Activated CD8-positive, alpha-beta memory T cell treated with anti-CD3 and anti-CD28 coated beads, Interleukin-2, amount 50 U/mL, for 24 hours (primary cell): ENCODE data around the gene TYW5.
A peak's percentile ranks its signal among the peaks of the same experiment; 100 is the strongest.

Experiments
- DNase-seq: peaks from one replicate; pipeline ENCODE4 v3.0.0-alpha.2; 2020; ENCODE audit errors: extremely low read depth

Gene TYW5, protein sequence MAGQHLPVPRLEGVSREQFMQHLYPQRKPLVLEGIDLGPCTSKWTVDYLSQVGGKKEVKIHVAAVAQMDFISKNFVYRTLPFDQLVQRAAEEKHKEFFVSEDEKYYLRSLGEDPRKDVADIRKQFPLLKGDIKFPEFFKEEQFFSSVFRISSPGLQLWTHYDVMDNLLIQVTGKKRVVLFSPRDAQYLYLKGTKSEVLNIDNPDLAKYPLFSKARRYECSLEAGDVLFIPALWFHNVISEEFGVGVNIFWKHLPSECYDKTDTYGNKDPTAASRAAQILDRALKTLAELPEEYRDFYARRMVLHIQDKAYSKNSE

DNA sequence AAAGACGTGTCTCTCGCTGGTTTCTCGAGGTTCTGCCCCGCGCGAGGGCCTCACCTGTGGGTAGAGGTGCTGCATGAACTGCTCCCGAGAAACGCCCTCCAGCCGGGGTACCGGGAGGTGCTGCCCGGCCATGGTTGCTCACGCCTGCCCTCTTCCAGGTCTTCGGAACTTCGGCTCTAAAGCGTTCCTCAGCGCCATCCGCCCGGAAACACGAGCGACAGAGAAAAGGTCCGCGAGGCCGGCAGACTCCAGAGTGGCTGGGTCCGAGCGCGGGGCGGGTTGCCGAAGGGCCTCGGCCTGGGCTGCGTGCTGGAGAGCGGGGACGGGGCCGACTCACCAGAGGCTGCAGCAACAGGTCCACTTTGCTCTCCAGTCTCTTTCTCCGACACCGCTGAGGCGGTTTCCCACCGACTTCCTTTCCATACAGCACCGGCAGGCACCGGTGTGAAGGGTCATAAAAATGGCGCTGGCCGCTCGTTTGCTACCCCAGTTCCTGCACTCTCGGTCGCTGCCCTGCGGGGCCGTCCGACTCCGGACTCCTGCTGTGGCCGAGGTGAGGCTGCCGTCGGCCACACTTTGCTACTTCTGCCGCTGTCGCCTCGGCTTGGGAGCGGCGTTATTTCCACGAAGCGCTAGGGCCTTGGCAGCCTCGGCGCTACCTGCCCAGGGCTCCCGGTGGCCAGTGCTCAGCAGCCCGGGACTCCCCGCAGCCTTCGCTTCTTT is at the start of gene TYW5, which contains the start of gene MAIP1:
TSS of gene TYW5 (minus strand) at position 153 of the 723 bp plus-strand sequence. CDS start at position 132, 21 bp downstream.
TSS of gene MAIP1 (plus strand) at position 244 of the 723 bp plus-strand sequence. CDS start at position 461, 217 bp downstream.
- DNase-seq: peak; percentile 46

DNA sequence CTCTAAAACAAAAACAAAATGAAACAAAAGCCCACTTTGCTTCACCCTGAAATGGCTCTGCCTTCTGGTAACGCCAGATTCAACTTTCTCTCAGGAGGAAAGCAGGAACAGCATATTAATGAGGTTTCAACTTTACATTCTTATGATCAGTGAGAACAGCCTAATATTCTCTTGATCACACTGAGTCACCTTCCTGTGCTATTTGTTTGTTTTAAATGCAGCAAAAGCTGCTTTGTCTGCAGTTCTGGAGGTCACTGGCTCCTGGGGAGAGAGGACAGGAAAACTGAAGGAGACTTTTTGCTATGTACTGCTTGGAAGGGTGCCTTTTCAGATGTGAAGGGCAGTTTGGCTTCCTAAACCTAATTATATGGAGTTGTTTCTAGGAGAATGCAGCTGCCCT is 48.2 kb upstream of the TYW5 start:
- no peak for DNase-seq

DNA sequence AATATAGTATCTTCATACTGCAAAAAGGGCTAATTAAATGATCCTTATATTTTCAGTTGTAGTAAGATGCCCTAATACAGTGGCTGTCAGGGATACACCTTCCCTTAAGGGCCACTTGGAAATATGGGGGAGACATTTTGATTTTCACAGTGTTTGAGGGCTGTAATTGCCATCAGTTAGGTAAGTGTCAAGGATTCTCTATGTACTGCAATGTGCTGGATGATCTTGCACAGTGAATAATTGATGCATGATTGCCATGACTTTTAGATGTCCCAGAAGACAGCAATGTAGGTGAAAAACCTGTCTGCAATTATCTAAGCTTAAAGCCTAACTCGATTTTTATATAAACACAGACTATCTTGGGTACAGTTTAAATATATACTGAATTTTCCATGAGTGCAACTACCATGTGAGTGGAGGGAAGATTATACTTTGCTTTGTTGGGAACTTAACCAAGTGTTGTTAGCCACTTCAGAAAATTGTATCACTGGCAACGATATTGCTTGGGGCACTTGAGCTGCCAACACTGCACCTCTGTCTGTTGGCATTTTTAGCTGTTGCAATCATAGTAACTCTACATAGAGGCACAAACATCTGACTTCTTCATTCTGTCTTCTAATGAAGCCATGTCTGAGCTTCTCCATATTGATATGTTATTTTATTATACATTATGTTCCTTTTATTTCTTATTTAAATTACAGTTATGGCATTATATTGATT is 45.3 kb upstream of the TYW5 start:
- no peak for DNase-seq

DNA sequence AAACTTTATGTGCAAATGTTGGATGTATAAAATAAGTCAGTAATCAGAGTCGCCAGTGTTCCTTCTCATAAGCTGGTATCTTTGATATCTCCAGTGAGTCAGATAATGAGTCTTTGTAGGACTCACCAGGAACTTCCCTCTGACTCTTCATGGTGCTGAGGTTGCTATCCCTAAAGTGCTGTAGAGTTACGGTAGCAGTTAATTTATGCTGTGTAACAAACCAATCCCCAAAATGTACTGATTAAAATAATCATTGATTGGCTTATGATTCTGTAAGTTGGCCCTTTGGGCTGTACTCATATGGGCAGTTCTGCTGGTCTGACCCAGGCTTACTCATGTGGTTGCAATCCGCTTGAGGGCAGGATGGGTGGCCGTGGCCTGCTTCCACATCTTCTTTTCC is 43.9 kb upstream of the TYW5 start:
- DNase-seq: no peak

DNA sequence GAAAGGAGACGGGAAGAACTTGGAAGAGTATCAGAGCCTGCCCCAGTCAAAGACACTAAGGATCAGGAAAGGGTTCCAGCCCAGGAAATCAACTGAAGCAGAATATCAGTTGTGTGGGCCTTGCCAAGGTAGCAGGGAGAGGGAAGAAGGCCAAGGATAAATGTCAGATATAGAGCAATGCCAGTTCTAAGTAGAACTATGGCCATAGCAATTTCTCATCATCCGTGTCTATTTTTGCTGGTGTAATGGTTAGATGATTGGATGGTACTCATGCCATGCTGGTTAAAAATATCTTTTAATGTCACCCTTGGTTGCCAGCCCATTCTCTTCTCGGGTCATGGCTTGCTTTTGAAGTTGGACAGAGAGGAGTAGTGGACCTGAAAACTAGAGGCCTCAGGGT is 42.0 kb upstream of the TYW5 start:
- no peak for DNase-seq

DNA sequence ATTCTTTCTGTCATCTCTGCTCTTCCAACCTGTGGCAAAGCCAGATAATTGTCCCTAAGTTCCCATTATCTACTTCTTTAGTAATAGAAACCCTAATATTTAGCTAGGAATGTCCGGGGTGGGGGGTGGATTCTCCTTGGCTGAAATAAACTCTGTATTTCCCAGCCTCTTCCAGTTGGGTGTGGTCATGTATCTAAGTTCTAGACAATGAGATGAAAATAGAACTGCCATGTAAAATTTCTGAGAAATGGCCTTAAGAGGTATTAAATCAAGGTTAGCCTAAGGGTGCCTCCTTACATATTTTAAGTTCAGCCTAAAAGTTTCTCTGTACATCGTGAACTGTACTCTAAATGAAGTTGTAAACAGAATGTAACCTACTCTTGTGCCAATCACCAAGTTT is 39.6 kb upstream of the TYW5 start:
- DNase-seq: no peak

DNA sequence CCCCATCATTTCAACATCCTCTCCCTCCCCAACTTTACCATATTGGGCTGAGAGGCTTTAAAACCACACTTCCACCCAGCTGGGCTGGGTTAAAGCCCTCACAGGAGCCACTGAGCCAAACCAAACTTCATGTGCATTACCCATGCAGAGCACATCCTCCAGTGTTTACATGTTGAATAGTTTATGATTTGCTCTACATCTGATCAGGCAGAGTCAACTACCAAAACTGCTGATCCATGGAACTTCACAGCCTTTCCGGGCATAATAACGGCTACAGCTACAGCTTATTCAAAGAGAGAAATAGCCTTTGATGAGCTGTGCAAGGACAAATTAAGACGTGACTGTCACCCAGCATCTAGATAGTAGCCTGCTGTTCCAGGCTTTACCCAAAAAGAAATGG is 39.1 kb upstream of the TYW5 start:
- no peak for DNase-seq

DNA sequence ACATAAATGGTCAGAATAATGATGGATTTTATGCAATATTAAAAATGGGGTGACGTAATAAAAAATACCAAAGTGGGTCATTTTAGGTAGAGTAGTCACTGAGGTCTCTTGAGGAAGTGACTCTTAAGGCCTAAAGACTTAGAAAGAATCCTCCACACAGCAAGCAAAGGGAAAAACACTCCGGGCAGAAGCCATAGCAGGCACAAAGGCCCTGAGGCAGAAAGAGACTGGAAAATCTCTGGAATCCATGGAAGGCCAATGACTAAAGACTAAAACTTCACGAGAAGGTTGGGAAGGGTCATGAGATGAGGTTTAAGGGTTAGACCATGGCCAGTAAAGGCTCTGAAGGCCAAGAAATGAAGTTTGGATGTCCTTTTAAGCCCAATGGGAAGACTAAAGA is 37.0 kb upstream of the TYW5 start:
- no peak for DNase-seq

DNA sequence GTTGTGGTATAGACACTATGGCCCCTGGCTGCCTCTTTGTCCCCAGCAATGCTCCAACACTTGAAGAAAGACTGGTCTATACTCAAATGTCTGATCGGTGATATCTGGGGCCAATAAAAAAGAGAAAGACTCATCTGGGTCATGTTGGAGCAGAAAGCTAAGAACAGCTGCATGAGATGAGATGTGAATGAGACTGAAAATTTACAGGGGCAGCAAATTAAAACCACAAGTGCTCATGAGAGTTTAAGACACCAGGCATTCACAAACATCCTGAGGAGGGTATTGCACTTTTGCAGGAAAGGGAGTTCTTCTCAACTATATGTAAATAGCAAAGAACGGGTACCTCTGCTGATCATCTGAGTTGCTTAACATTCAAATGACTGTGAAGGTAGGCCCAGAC is 36.4 kb upstream of the TYW5 start:
- DNase-seq: no peak

DNA sequence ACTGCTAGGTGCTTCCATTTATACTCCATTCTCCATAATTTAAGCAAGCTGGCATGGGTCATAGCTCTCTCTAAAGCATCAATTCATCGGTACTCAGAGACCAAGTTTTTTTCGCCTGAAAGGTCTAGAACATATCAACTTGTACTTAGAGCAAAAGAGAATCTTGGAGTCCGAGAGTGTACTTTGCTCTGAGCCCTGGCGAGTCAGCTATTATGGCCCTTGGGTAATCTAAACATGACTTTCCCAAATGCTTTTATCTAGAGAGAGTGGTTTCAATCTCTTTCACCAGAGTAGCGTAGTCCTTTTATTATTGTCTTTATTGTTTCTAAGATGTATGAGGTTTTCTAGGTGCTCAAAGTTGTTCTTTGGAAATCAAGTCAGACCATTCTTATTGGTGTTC is 34.5 kb upstream of the TYW5 start:
- no peak for DNase-seq

DNA sequence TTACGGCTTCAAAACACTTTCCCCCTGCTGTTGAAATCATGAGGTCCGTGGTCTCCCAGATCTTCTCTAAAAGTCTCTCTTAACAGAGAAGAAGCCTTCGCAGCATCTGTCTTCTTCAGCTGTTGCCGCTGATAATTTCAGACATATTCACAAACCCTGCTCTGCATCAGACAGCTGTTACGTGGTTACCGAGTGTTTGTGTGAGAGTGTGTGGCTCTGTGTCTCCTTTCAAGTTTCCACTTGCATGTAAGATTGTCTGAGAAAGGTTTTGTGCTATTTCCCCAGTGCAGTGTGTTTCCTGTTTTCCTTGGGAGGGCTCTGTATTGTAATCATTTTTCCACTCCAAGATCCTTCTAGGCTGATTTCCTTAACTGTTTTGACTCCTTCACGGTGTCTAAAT is 32.9 kb upstream of the TYW5 start:
- DNase-seq: no peak

DNA sequence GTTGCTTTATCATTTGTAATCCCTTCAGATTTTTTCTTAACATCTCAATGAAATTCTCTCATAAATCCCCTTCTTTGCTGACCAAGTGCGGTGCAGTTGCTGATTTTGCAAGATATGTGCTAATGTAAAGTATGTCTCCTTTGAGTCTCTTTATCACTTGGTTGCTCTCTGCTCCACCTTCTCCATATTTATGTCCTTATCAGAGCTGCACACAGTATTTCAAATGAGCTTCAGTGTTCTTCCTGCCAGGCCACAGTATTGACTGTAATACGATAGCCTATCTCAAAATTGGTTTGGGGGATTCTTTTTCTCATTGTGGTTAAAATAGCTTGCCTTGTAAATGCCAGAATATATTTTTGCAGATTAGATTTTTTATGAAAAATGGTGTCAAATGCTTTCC is 32.3 kb upstream of the TYW5 start:
- DNase-seq: no peak

DNA sequence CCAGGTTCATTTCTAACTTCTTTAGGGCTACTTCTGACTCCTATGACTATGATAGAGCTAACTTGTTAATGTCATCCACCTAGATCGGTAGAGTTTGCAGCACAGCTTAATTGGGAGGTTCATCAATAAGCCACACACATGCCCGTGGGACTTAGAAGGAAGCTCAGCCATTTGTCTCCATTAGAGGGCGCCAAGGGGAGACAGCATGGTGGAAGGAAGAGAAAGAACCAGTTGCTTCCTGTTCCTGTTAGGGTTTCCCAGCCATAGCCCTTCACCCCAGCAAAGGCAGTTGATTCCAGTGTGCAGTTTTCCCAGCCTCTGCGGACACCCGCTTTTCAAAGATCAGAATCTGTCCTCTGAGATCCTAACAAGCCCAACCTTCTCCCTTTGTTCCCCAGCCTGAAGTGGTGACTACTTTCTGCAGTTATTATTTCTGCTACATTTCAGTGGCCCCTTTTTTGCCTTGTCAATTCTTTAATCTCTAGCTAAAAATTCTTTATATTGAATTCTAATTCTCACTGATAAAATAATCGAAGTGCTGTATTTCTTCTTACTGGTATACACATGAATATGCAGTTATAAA is 30.4 kb upstream of the TYW5 start:
- peak; percentile 17 for DNase-seq

DNA sequence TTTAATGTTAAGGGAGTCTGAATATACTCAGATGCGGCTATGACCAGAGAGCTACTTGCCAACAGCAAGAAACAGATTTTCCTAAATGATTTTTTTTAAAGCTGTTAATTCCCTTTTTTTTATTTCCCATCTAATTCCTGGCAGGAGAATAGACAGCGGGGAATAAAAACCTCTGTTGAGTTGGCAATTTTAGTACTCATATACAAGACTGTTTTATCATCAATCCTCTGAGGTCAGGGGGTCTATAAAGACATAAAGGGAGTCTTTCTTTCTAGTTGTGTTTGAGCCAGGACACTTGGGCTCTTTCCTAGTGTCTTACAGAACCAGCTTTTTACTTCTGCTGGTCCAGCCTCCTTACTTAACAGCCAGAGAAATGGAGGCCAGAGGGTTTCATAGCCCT is 29.5 kb upstream of the TYW5 start:
- DNase-seq: no peak

DNA sequence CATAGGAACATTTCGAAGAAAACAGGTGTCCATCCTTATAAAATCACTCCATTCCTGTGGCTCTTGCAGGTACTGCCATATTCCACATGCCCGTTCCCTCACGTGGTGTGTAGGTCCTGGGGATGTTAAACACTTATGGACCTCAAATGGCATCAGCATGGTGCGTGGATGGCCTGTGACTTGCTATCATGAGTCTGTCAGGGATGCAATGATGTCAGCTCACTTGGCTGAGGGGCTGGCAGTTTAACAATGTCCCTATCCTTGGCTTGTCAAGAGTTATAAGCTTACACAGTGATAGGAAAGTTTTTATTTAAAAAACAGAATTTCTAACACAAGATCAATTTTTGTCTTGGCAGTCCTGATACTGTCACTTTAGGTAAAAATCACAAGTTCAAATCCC is 28.9 kb upstream of the TYW5 start:
- DNase-seq: no peak

DNA sequence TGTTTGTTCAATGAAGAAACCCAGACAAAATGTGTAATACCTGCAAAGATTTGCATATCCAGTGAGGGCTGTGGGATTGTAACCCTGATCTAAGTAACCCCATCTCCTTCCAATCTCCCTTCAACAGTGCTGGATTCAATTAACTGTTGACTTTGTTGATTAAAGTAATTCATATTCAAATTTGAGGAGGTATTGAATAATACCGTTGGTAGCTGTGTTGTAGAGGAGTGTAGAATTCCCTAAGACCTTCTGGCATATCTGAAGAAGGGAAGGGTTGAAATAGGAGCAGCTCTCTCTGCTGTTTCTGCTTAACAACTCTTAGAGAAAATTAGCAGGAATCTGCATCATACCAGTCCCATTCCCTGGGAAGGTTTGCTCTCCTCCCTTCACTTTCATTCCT is 28.2 kb upstream of the TYW5 start:
- no peak for DNase-seq

DNA sequence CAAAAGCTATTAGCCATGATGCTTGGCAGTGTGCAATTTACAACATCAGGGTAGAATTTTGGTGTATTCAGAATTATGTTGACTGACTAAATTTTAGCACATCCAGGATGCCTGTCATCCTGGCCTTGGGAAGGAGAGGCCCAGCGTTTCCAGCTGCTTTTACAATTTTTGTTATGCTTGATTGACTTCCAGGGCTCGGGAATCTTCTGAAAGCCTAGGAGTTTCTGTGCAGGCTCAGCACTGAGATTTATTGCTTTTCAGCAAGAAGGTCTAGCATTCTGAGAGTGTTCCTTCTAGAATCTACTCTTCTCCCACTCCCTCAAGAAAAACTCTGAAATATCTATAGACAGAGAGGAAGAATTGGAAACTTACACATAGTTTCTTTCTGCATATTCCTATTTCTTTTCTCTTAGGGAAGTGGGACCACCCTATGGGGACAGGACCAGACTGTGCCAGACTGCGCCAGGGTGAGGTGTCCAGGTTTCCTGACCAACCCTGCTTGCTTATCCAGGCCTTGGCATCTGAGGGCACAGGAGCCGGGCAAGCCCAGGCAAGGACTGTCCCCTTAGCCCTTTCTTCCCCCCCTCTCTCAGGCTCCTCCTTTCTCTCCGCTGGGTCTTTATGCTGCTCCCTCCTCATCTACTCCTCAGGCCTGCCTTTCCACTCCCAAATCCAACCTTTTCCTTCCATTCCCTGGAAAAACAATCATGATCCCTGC is 27.0 kb upstream of the TYW5 start:
- no peak for DNase-seq

DNA sequence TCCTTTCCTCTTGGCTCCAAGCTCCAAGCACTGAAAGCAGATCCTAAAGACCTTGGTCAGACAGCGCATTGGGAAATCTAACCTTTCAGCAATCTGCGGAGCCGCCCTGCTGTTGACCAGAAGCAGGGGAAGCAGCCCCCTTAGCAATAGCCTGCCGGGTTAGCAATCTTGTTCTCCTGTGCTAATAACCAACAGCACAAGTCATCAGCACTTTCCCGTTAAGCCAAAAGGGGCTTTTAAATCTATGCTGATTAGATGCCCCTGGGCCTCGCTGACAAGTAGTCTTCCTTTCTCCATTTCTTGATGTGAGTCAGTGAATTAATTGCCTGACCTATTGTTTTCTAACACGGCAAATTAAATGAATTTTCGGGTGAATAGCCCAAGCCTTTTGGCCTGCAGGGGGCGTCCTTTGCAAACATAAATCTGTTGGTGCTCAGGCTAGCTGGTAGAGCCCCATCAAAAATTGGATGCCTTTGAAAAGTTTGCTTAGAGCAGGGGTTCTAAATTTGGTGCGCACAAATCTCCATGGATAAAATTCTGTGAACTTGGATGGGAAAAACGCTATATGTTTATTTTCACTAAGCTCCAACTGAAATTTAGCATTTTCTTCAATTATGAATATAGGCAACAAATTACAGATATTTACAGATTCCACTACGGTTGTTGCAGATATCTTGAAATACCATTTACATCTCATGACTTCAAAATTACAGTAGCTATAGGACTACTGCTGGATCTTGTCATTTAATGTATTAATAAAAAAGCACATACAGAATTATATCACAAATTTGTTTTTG is 24.7 kb upstream of the TYW5 start:
- peak; percentile 72 for DNase-seq

DNA sequence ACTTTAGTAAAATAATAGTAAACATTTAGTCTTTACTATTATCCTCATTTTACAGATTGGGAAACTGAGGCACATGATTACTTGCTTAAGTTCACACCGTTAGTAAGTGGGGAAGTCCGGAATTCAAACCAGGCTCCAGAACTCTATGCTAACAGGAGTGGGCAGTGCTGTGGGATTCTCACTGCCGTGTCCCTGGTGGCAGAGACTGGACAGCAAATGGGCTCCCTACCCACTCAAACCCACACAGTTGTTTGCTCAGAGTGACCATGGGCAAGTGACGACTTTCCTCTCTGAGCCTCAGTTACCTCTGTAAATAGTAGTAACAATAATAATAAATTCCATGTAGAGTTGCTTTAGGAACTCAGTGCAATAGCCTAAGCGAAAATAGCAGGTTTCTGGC is 24.1 kb upstream of the TYW5 start:
- no peak for DNase-seq

DNA sequence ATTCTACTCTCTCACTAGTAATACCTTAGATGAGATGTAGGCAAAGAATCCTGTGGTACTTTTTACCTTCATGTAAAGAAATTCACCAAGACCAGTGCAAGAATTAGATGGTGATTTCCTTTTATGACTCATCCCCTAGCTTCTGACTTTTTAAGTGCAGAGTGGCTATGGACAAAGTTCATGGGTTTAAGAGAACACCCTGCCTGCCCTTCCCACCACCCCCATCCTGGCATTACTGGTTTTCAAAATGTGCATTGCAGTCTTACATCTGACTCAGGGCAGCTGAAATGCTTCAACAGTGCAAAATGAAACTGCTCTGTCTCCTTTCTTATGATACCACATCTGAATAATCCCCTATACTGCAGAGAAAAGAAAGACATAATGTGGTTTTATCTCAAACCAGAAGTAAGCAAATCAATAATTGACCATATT is 22.7 kb upstream of the TYW5 start:
- DNase-seq: no peak
